ENCODE results near the gene AVEN.

DNA sequence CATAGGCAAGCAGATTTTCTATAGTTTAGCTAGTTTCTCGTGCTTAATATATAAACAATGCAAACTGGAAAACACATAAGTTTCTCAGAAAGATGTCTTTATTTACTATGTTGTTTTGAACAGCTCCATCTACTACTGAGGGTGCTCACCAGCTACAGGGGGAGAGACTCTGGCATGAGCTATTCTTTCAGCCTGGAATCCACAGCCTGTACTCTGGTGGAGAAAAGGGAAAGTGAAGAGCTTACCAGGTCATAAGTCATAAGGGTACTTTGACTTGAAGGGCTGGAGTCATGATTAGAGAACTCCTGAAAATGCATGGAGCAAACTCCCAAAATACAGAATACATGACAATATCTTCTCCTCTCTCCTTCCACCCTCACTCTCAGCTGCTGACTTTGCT, 4.4 kb upstream of the AVEN start:
- no peak for TF ChIP-seq POLR2AphosphoS5 (IDR thresholded peaks at IDR 0.05; ENCODE audit: low read depth, low read length)
- no peak for TF ChIP-seq SIN3A (IDR thresholded peaks at IDR 0.05; ENCODE audit: borderline replicate concordance, insufficient read depth, low read length)

Measured in PFSK-1 (cell line).